ENCODE results near the gene SLC23A3.

SLC23A3 gene

DNA sequence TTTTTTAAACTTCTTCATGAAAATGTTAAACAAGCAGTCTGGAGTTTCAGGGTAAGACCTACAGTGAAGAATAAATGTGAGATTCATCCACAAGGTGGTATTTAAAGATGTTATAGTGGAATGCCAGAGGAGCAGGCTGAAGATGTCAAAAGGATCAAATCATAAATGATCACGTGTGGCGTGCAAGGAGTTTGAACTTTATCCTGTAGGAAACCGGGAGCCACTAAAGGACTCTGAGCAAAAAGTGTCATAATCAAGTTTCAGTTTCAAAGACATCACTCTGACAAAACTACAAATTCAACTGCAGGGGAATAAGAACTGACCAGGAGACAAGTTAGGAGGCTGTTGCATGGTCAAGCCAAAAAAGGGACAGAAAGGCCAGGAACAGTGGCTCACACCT, 29.1 kb downstream of the SLC23A3 start:
- DNase-seq: no peak

DNA sequence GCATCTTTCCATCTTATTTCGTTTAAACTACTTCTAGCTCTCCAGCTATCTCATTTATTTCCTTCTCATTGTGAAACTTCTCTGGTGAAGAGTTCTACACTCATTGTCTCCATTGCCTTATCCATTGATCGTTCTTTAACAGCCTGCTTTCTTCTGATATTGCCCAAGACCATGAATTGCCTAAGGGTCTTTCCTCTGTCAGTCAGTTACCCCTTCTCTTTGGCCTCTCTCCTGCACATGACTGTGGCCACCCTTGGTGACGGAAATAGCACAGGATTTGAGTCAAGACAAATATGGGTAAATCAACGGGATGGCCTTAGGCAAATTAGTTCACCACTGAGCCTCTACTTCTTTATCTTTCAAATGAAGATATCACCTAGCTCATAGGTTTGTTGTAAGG, 35.9 kb downstream of the SLC23A3 start:
- no peak for DNase-seq

DNA sequence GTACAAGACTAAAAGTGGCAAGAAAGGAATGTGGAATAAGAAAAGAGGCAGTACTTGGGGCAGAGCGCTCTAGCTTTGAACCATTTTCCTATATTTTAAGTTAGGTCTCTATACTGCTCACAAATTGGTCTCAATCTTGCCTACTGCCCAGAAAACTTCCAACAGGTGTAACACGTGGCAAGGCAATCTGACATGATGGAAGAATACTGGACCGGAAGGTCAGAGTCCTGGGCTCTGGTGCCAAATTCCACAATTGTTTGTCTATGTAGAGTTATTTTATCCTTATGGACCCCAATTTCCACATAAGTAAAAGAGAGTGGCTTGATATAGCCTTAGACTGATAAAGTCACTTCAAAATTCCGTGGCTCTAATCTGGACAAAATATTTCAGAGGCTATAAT, 38.1 kb downstream of the SLC23A3 start:
- DNase-seq: no peak

DNA sequence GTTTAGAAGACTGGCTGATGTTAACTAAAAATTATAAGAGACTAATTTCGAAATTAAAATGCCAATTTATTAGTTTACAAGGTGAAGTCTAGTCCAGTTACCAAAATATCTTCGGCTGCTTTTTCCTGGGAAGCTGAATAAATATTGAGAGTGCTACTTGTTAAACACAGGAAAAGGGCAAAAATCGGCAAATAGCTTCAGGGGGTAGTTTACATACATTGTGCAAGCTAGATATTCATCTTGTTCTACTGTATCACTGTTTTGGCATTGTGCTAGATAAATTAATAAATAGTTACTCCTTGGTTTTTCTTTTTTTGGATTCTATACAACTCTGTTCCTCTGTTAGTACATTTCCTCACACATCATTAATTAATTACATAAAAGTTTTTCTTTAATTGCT, 38.5 kb downstream of the SLC23A3 start:
- DNase-seq: no peak

DNA sequence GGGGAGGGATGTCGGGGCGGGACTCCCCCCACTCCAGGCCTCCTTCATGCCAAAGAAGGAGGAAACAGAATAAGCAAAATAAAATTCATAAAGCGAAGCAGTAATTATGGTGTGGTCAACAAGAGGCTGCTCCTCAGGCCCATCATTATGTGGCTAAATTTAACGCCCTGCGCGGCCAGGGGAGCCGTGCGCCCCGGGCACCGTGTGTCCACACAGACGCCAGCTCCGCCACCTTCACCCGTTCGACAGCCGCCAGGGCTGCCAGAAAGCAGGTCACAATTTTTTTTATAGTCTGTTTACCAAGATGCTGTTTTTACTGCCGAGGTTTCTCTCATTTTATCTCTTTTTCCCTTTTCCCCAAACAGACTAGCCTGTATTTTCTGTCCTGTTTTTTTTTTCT, 40.2 kb downstream of the SLC23A3 start:
- no peak for DNase-seq

DNA sequence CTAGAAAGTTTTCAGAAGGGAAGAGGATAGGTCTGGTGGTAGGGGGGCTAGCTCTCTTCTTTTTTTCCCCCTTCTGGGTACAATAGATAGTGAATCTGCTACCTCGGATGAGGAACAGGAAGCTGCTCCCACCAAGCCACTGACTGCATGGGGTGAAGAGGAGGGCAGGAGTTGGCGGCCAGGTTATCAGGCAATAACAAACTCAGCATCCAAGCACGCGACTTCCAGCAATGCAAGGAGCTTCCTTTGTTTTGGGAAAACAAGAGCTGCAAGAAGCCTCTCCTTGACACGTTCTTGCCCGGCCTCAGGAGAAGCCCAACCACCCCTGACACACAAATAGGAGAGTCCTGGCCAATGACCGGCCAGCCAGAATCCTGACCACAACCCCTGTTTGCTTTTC, 41.4 kb downstream of the SLC23A3 start:
- no peak for DNase-seq

DNA sequence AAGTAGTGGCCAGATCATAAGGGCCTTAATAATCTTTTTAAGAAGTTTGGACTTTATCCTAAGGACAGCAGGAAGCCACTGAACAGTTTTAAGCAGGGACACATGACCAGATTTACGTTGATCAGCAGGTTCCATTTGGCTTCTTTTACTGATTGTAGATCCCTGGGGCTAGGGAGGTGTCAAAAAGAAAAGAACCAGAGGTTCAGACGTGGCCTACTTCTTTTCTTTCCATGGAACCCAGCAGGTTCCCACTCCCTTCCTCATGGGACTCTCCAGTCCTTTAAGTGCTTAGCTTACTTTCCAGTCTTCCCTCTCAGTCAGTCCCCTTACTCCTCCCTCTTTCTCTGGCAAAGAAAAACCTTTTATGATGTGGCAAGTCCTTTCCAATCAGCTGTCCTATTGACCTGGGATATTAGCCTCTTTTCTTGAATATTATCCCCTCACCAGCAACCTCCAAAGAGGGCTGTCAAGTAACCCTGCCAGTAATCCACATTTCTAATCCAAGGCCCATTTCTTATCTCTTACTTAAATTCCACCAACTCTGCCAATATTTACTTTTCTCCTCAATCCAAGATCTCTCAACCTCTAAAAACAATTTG, 42.7 kb downstream of the SLC23A3 start:
- no peak for DNase-seq

DNA sequence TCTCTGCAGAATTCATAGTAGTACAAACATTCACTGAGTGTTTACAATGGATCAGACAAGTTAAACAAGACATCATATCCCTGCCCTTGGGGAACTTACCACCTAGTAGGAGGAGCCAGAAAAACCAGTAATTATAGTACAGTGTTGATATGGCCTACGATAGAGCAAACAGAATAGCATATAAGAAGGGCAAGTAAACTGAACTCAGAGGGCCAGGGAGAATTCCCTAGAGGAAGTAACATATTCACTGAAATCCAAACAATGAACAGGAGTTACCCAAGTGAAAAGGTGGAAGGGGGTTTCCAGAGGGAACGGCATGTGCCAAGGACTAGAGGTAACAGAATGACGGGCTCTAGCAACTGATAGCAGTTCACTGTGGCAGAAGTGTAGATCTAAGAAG, 43.3 kb downstream of the SLC23A3 start:
- DNase-seq: no peak

DNA sequence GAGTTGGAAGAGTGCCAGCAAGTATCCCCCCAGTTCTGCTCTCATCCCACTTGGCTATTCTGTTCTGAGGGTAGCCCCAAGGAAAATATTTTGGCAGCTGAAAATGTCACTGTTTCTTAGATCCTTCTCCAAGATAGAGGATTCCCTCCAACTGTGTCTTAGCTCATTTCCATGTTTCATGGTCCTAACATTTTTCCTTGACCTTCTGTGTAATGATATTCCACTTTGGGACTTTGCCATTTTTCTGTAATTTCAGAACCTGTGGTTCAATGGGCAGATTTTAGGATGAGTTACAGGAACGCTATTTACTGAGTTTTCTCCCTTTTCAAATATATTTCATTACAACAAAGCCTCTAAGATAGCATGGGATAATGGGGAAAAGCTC, 44.0 kb downstream of the SLC23A3 start:
- DNase-seq: no peak

DNA sequence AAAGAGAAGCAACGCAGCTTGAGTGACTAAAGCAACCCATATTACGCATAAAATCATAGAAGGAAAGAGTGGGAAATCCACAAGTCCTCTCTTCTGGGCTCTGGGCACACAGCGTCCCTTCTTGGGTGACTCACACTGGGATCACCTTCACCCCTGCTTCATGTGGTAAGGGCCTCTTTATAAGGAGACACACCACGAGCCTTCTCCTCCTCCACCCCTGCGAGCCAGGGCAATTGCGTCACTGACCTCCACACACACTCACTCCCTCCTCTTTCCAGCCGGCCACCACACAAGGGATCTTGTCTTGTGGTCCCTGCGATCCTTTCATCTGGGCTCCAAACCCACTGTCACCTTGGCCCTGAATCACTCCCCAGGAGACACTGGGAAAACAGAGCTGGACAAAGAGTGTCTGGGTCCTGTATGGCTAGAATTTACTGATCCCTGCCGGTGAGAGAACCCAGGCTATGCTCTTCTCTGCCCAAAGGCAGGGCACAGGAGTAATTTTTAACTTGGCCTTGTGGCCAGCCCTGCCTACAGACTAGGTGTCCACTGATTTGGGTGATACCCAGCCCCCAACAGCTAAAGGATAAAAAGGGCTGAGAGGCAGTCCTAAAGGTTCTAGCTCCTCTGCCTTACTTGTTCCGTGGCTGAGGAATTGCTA, 44.5 kb downstream of the SLC23A3 start:
- DNase-seq: no peak

DNA sequence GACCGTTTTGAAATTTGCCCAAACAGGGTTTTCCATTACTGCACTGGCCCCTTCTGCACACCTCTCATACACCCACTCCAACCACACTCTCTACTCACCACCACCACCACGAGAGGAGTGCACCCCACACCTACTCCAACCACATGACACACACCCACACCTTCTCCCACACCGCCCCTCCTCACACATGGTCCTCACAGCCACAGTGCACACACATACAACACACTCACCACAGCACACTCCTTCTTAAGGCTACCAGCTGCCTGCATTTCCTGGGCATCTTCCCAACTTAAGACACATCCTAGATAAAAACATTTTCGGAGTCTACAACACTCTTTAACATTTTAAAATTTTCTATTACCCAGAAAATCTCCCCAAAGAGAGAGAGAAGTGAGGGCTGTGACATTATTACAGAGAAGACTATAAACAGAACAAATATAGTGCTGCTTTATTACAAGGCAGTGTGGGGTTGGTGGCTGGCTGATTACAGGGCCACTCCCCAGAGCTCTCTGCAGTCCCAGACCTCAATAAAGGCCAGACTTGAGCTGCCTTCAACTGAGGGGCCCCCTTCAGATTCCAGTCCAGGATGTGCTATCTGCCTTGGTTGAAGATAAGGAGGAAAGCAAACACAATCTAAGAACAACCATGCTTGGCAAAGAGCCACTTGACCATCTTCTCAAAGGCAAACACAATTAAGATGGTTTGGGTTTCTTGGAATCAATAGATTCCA, 45.3 kb downstream of the SLC23A3 start:
- DNase-seq: peak; percentile 9

DNA sequence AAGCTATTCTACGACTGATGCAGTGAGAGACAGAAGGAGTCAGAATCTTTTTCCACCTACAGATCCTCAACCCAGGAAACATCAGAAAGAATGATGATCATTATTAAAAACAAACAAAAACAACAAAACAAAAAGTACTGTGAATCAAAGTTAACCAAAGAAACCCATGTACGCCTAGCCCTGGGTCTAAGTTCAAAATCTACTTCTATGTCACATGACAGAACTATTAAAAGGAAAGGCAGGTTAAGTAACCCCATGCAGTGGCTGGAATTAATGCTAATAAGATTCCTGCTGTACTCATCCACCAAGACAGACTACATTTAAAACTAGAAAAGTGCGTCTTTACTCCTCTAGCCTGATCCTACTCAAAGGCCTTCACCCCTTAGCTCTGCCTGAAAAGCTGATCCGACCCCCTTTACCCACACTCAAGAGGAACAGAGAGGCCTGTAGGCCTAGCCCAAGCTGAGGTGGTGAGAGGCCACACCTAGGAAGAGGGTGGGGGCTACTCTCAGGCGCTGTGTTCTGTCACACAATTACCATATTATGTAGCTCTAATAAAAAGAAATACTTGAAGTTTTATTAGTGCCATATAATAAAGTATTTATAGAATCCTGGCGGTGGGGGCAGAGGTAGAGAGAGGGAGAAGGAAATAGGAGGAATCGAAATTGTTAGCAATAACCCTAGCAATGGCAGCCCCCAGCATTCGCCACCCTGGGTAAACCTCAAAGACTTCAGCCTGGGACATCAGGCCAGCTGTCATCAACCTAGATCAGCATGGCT, 46.3 kb downstream of the SLC23A3 start:
- no peak for DNase-seq

DNA sequence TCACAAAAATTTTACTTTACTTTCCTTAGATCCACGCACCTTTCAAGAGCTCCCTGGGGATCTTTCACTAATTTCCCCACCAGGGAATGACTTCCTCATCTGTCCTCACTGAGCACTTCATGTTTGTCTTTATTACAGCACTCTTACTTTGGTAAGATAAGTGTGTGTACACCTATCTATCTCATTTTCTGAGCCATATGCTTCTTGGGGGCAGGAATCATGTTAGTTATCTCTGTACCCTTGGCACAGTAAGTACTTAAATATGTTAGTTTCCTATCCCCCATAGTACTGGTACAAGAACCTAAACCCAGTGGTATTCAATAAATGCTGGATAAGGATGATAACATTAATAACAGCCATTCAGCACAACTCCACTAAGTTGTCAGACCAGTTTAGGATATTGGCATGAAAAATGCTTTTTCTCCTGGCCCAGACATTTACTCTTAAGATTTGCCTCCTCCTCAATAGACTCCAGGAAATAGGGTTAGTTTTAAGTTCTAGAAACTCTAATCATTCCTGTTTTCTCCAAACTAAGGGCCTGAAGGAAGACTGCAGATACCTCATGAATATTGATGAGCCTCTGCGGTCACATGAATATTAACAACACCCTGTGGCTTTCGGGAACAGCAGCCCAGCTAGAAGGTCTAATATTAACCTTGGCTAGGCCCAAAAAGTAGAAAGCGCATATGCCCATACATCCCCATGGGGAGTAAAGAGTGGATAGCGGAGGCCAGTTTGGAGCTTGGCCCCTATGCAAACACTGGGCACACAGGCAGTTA, 47.4 kb downstream of the SLC23A3 start:
- no peak for DNase-seq

DNA sequence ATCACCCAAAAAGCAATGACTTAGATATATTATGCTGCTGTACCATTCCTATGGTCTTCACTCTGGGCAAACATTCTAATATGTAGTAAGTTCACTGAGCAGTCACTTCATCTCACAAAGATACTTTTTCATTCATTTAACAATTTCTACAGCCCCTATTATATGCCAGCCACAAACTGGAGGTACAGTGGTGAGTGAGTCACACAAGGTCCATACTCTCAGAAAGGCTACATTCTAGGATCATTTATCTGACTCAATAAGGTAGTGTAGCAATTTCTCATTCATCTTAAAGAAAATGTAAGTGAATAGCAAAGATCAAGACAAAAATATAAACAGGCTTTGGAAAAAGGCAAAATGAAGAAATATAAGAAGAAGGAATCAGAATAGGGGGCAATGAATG, 49.7 kb downstream of the SLC23A3 start:
- no peak for DNase-seq

DNA sequence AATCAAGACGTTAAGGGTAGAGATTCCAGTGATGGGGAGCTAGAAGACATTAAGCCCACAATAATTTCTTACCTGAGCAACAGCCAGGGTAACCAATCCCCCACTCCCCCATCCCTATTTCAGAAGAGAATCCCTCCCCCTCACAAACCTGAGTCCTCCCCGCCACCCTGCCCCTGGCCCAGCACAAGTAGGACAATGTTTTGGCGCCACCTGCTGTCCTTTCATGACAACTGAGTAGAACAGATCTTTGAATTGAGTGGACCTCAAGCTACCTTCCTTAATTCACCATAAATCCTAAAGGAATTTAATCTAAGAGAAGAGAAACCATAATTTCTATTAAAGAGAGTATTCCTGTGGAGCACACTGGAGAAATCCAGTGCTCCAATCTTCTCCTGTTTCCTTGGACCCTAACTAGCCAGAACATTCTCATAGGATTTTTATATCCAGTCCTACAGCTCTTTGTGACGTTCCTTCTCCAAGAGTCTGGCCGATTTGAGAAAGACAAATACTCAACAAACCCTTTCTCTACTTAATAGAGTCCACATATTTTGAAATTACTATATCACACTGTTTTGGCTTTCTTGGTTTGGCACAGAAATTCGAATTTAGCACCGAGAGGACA, 50.3 kb downstream of the SLC23A3 start:
- peak; percentile 49 for DNase-seq

DNA sequence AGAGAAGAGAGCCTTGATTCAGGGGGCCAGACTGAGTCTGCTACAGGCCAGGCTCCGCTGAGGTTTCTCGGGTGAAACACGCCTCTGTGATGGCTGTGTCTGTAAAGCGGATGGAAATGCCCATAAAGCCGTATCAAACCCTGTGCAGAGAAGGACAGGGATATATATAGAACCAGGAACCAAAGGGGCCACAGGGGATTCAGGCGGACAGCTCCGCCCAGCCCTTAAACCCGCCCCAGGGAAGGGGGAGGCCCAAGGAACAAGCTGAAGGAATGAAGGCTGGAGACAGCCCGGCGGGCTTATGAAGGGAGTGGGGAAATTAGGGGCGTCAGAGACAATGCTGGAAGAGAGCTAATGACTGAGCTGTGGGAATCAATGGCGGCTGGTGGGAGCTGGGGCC, 51.3 kb downstream of the SLC23A3 start:
- DNase-seq: no peak

DNA sequence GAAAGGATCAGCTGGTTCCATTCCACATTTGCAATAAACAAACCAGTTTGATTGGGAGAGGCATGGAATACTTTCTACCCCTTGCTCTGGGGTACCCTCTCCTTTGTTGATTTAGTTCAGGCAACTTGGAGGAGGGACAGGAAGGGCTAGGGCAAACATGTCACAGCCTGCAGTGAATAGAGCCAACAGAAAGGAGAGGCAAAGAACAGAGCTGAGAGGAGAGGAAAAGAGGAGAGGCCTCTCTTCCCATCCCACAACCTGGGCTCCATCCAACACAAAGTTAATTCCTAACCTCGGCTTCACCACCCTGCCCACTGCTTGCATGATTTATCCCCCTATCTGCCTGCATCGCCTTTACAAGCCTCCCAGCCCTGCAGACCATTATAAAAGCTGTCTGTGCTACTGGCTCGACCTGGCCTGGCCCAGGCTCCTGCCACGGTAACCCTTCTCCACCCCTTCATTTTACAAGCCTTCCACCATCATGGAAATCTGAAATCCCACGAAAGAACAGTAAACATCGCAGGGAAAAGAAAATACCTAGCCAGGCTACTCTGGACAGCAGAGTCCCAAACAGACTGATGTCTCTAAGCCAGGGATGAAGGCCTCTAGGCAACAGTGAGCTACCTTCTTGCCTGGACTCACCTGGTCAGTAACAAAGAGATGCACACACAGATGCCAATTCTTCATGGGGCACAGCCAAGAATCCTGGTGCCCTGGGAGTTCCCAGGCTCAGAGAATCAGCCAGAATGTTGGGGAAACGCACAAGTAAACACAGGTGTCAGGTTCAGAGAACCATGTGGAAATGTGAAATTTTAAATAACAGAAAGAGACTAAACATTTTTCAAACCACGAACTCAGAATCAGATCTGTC, 52.8 kb downstream of the SLC23A3 start:
- DNase-seq: no peak

DNA sequence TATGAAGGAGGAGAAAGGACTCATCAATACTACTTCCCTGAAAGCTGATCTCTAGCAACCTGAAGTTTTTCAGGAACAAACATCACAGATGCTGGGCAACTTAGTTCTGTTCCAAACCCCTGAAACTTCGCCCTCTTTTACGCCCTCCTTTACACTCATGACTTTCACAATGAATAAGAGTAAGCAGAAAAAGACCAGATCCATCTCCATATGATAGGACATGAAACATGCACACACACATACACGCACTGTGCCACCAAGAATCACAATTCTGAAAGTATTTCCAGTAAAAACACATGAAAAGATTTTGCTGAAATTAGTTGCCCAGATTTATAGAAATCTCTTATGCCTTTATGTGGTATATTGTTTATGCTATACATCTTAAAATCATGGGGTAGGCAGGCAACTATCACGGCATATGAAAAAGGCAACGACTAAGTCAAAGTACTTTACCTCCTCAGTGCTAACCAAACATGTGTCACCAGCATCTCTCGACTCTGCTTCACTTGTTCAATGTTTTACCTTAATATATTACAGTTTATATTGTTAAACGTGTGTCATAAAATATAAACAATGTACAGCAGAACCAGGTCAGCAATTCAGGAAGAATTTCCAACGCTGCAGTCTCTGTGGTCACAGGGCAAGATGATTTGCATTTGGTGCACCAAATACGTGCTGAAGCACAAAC, 57.0 kb downstream of the SLC23A3 start:
- no peak for DNase-seq

DNA sequence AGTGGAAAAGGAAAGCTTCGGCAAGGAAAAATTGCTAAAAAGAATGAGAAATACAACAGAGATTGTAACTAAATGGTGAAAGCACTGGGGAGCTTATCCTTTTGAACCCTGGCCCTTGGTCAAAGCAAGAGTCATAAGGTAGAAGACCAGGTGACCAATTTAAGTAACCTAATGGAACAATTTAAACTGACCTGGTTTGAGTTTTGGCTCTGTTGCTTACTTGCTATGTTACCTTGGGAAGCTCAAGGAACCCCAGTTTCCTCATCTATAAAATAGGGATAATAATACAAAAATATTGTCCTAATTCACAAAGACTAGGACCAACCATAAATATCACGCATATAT, 57.8 kb downstream of the SLC23A3 start:
- DNase-seq: no peak
